PC-9 (cell line): Measurements from ENCODE around the gene DECR2.

Source experiments
- EZH2 ChIP-seq: fragments of 200-600 bp; sonication (generic); IDR thresholded peaks from 2 replicates; pipeline ENCODE4 v1.8.0; 2017; ENCODE audit warnings: antibody characterized with exemption, low read depth
- TF ChIP-seq, protein P1 (sequence below): fragments of 200-600 bp; sonication (generic); conservative IDR thresholded peaks from 2 replicates; pipeline ENCODE4 v1.6.1; 2017; ENCODE audit warnings: mixed run types, antibody characterized with exemption, mild to moderate bottlenecking, moderate library complexity

DNA sequence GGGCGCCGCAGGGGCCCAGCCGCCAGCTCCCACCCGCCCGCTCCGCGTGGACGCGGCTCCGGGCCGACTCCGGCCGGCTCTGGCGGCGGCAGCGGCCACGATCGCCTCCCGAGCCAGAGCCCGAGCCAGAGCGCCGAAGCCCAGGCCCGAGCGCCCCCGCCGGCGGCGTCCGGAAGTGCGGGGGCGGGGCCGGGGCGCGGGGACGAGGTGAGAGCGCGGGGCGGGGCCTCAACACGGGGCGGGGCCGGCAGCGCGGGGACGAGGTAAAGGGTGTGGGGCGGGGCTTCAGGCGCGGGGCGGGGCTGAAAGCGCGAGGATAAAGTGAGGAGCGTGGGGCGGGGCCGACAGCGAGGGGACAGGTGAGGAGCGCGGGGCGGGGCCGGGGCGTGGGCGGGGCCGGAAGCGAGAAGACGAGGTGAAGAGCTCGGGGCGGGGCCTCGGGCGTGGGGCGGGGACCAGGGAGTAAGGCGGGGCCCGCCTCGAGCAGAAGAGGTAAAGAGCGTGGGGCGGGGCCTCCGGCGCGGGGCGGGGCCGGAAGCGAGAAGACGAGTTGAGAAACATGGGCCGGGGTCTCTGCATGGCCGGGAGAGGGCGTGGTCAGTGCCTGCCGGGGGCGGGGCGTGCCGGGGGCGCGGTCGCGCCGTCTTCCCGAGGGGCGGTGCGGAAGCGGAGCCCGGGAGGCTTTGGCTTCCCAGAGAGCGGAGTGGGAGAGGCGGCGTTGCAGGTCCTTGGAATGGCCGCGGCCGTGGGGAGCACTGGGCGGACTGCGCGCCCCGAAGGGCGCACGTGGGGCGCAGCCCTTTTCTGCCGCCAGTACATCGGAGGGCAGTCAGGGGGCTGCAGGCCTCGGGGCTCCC lies 48.9 kb upstream of the DECR2 start, which contains the start of gene AXIN1:
- TF ChIP-seq, protein P1, sequence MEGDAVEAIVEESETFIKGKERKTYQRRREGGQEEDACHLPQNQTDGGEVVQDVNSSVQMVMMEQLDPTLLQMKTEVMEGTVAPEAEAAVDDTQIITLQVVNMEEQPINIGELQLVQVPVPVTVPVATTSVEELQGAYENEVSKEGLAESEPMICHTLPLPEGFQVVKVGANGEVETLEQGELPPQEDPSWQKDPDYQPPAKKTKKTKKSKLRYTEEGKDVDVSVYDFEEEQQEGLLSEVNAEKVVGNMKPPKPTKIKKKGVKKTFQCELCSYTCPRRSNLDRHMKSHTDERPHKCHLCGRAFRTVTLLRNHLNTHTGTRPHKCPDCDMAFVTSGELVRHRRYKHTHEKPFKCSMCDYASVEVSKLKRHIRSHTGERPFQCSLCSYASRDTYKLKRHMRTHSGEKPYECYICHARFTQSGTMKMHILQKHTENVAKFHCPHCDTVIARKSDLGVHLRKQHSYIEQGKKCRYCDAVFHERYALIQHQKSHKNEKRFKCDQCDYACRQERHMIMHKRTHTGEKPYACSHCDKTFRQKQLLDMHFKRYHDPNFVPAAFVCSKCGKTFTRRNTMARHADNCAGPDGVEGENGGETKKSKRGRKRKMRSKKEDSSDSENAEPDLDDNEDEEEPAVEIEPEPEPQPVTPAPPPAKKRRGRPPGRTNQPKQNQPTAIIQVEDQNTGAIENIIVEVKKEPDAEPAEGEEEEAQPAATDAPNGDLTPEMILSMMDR, result no peak
- TF ChIP-seq EZH2, result no peak
